HL-60/S4 (cell line): ENCODE data around the gene C3orf80.
"Not testable (repeated sequence)": the region's sequence is repeated elsewhere in the genome, so short reads cannot be mapped to it uniquely, and the experiment has no call there.

Experiments used
- in situ Hi-C: fragments of 300-500 bp; cut with MboI; formaldehyde crosslinking; loops from 2 replicates; pipeline ENCODE4 v1.14.3; 2022; ENCODE audit warnings: low sequenced_read_pairs

The C3orf80 gene

DNA sequence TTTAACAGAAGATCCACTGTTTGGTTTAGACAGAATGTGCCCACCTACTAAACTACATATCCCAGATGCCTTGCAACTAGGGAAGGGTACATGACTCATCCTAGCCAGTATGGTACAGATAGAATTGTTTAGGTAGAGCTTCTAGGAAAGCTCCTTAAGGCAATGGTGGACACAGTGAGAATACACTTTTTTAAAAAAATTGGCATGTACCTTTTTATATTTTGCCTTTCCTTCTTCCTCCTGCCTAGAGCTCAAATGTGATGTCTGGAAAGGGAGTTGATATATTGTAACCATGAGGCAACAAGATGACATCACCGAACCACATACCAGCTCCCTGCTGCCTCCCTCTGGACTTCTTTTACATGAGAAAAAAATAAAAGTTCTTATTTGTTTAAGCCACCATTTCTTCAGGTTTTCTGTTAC lies 14.4 kb upstream of the C3orf80 start:
- in situ Hi-C loops, result no loop called here

DNA sequence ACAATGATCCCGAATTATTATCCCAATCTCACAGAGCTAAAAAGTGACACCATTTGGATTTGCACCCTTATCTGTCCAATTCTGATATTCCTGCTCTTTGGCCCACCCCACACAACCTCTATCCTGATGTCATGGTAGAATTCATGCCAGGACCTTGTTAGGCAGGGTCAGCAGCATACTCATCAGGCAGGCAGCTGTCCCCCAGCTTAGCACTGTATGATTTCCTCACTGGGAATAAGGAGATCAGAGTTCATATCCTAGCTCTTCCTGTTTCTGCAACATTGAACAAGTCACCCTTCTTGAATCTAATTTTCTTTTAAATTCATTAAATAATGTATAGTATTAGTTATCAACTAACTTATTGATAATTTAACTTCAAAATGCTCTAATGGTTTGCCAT lies 12.0 kb upstream of the C3orf80 start:
- in situ Hi-C loops, result no loop called here

DNA sequence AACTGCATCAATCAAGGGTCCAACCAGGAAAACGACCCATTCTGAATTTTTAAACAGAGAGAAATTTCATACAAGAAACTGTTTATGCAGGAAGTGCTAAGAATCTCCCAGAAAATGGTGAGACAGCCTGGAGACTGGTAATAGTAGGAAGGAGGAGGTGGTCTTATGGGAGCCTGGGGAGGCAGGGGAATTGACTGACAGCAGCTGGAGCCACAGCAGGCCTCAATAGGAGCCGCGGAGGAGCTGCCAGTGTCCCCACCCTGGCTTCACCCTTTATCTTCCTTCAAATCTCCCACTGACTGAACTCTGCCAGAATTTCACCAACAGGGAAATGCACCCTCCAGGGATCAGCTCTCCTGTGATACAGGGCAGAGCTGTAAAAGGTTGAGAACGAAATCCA lies 7.5 kb upstream of the C3orf80 start:
- in situ Hi-C loops, result no loop called here

DNA sequence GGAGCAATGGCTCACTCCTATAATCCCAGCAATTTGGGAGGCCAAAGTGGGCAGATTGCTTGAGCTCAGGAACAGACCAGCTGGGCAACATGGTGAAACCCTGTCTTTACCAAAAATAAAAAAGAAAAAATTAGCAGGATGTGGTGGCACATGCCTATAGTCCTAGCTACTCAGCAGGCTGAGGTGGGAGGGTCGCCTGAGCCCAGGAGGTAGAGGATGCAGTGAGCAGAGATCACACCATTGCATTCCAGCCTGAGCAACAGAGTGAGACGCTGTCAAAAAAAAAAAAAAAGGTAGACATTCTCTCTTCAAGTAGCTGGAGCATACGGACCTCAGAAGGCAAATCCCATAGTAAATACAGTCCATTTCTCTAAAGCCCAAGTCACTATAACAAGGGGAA lies 7.1 kb upstream of the C3orf80 start:
- in situ Hi-C loops, result no loop called here

DNA sequence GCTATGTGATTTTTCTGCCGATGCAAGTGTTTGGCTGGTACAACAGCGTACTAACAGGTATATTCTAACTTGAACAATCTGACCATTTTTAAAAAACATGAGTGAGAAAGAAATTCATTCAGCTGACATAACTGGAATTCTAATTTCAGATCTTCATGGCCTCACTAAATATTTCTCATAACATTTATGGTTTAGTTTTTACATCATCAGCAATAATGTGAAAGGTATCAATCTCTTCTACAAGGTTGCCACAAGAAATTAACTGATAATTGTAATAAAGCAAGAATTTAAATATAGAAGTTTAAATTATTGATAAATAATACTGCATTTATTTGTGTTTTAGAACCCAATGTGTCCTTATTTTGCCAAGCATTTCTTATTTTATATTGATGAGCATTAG lies 5.2 kb upstream of the C3orf80 start:
- in situ Hi-C loops, result no loop called here

DNA sequence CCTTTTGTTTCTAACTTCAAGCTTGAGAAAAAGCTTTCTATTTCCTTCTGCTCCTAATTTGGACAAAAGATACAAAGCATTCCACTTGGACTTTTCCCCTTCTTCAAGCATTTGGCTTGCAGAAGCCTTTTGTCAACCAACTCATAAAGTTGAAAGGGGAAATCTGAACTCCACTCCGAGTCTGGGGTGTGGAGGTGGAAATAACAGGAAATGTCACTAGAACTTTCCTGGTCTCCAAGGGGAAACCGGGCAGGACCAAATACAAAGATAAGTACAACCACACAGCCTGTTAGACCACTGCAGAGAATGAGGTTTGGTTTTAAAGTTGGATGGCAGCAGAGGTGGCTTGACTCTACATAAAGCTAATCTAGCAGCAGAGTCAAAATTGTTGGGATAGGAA lies 4.2 kb upstream of the C3orf80 start:
- in situ Hi-C loops, result no loop called here

DNA sequence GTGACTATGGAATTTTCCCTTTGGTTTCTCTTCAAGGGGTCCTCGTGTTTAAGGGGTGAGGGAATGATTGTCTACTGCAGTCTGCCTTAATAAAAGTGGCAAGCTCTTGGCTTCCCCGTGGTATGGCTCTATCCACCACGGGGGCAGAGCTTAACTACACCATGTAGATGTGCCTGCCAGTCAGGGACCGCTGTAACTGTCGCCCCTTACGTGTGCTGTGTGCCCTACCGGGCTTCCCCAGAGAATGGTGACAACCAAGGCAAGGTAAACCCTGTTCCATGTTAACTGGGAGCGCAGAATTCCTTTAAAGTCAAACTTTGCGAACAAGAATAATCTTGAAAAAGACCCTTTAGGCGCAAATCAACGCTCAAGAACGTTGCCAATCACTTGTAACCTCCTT lies 966 bp upstream of the C3orf80 start:
- in situ Hi-C loops, result no loop called here

DNA sequence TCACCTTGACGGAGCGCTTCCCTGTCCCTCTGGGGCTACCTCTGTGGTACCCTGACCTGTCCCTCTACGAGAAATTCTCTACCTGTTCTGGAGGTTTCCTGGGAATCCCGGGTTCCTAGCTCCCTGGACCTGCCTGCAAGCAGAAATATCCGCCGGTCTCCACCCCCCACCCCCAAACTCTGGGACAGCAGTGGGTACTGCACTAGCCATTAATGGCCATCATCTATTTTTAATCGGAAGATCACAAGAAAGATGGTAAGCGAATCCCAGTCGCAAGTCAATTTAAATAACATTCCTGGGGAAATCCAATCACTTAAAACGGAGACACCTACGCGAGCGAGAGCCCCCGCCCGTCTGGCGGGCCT lies 429 bp upstream of the C3orf80 start:
- in situ Hi-C loops, result no loop called here

DNA sequence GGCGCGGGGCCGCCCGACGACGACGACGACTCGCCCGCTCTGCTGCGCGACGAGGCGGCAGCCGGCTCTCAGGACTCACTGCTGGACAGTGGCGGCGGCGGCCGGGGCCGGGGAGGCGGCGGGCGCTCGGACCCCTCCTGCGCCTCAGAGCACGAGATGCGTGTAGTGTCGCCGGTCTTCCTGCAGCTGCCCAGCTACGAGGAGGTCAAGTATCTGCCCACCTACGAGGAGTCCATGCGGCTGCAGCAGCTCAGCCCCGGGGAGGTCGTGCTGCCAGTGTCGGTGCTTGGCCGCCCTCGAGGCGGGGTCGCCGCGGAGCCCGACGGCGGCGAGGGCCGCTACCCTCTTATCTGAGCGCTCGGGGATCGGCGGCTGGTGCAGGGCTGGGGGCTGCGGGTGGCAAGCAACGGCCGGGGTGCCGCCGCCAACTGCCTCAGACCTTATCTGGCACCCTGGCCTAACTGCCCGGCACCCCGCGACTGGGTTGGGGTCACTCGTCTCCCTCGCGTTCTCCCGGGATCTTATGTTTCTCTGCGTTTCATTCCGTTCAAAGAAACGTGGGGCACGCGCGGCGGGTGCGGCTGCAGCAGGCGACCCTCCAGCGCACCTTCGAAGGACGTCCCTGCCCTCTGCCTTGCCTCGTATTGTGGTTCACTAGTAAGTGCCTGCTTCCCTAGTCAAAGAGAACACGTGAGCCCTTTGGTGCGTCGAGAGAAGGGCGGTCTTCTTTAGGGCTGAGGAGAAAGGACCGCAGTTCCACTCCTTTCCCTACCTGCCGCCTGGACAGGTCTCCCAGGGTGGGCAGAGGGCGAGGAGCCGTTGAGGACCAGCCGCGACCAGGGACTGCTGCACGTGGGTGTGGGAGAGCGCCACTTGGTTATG lies 1.0 kb downstream of the C3orf80 start:
- in situ Hi-C loops, result no loop called here

DNA sequence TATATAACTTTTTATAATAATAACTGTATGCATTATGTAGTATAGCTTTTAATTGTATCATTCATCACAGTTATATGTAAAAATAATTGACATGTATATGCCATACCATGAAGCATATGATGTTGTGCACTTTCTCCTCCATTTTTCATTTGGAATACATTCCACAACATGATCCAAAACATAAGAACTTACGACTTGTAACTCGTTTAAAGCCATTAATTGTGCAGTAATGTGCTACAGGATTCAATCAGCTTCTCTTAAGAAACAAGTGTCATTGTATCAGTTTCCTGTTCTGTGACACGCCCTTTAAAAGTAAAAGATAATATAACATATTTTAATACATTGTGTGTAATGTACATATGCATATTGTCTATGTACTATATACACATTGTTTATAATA lies 2.2 kb downstream of the C3orf80 start:
- in situ Hi-C loops, result no loop called here

DNA sequence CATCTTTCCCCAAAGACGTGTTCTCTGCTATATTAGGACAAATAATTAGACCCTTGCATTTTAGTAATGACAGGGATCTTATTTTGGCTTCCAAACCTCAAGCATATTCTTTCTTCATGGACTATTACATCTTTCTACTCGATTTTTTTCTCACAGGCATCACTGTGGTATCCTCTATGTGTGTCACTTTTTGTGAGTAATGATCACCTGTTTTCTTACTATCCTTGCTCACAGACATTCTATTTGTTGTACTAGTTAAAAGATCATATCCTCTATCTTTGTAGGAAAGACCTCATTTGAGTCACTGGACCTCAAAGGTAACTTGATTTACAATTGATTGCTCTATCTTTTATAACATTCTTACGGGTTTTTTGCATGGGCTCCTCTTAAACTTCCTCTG lies 6.8 kb downstream of the C3orf80 start:
- in situ Hi-C loops, result no loop called here

DNA sequence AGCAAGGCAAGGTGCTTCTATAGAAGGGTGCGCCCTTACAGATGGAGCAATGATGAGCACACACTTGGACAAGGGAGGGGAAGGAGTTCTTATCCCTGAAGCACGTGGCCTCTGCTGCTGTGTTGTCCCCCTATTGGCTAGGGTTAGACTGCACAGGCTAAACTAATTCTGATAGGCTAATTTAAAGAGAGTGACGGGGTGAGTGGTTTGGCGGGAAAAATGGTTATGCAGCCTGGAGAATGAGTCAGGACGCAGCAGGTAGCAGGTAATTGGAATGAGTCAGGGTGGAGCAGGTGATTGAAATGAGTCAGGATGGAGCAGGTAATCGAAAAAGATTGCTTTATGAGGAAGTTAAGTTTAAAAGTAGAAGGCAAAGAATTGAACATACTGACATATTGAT lies 15.5 kb downstream of the C3orf80 start:
- in situ Hi-C loops, result not testable (repeated sequence)

DNA sequence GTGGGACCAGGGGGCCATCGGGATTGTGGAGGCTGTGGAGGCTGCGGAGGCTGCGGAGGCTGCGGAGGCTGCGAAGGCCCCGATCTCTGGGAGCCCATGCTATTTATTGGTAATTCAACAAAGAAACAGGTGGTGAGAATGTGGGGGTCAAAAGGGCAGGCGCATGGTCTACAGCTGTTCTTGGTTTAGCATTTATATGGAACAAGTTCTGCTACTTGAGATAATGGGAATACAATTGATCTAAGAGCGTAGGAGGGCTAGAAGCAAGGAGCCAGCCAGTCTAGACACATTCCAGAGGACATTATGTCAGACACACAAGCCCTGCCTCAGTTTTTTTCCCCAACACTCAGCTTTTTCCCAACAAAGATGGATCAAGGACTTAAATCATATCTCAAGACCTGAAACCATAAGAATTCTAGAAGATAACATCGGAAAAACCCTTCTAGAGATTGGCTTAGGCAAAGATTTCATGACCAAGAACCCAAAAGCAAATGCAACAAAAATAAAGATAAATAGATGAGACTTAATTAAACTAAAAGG lies 20.1 kb downstream of the C3orf80 start:
- in situ Hi-C loops, result no loop called here

DNA sequence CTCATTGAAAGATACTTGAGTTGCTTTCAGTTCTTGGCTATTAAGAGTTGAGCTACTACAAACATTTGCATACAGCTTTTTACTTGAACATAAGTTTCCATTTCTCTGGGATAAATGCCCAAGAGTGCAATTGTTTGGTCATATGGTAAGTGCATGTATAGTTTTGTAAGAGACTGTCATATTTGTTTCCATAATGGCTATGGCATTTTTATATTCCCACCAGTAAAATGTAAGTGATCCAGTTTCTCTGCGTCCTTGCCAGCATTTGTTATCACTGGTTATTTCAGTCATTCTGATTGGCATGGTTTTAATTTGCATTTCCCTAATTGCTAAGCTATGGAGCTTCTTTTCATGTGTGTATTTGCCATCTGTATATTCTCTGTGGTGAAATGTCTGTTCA lies 22.5 kb downstream of the C3orf80 start:
- in situ Hi-C loops, result no loop called here

DNA sequence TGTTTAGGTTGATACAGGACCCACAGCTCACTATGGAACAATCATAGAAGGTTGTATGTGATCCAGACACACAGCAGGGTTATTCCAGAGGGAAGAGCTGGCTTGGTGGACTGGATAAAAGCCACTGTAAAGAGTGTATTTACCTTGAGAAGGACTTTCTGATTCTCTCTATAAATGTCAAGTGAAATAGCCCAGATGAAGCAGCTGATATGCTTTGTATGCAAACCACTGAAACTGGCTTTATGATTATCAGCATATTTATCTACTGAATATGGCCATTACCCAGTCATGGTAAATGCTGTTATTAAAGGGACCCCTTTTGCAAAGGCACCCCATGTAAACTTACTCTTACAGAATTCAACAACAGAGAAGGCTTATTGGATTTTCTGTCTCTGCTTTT lies 28.1 kb downstream of the C3orf80 start:
- in situ Hi-C loops, result no loop called here

DNA sequence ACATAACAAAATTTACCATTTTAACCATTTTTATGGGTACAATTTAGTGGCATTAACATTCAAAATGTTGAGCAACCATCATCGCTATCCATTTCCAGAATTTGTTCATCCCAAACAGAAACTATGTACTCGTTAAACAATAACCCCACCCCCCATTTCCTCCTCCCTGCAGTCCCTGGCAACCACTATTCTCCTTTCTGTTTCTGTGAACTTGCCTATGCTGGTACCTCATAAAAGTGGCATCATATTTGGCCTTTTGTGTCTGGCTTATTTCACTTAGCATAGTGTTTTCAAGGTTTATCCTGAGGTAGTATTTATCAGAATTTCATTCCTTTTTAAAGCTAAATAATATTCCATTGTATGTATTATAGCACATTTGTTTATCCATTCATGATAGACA lies 32.4 kb downstream of the C3orf80 start:
- in situ Hi-C loops, result no loop called here

DNA sequence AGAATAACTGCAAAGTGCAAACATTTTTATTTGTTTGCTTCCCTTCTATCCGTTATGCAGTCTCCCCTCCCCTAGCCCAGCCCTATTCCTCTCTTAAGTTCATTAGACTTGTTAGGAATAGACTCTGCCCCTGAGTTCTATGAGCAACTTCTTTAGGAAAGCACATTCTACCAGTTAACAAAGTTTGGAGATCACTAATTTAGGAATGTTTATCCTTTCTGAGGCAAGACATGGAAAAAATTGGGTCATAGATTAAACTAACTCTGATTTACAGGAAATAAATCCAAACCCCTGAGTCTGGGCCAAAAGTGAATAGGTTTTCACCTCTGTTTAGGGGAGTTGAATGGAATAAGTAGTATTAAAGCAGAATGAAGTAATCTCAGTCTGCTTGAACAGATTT lies 34.4 kb downstream of the C3orf80 start:
- in situ Hi-C loops, result no loop called here

DNA sequence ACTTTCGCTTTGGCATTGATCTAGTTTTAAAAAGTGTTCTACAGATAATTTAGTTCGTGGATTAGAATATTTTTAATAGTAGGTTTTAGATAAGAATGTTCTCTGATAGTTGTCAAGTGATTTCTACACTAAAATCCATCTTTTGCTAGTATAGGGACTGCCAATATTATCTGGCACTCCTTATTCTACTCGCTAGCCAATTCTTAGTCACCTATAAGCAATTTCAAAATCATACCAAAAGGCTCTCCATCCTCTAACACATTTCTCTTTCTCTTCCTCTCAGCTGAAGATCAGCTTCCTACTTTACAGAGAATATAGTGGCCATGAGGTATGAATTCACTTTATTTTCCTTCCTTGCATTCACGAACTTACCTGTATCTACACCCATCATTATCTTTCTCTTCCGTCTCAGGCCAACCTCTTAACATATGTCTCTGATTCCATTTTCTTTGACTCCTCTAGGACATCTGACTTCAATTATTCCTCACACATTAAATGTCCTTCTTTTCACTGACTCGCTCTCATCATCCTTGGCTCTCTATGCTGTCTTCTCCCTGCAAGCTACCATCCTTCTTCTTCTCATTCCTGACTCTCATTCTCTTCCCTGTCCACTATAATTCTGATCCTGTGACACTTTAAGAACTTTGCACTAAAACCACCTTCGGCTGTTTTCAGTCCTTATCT lies 35.5 kb downstream of the C3orf80 start:
- in situ Hi-C loops, result no loop called here

DNA sequence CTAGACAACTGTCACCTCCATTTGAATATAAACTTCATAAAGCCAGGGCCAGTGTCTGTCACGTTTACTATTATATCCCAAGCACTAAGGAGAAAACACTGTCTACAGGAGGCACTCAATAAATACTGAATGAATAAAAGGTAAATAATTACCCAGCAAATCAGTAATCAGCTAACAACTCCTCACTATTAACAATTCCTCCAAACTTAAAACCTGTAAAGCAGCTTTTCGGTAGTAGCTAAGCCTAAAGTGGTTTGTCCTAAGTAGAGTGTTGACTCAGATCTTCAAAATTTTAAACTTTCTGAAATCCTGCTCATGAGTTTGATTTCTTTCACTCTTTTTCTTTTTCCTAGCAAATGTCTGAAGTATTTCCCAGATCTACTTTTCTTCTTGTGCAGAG lies 39.9 kb downstream of the C3orf80 start:
- in situ Hi-C loops, result no loop called here
